ENCODE data around the gene PAWR. TPM values are rescaled to one million over a fixed set of nuclear protein-coding genes. Genes with fewer than 3 reads are reported as not detected.

The PAWR gene
- total RNA-seq, 1 experiment from 2014 or later, result 106 TPM

DNA sequence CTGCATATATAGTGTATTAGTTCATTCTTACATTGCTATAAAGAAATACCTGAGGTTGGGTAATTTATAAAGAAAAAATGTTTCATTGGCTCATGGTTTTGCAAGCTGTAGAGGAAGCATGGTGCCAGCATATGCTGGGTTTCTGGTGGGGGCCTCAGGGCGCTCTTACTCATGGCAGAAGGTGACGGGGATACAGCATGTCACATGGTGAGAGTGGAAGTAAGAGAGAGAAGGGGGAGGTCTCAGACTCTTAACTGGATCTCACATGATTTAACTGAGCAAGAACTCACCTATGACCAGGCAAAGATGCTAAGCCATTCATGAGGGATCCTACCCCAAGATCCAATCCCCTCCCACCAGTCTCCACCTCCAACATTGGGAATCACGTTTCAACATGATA is 15.9 kb upstream of the PAWR start:
- ChIA-PET POLR2A (no interaction called here), CTCF (no interaction called here), RAD21 (ENCODE audit: low non-redundant PET in 1 of 2, low total read pairs in 2 of 2, uncharacterized antibody in 2 of 2, unreplicated experiment in 2 of 2) (no interaction called here)
- no peak for TF ChIP-seq POLR2AphosphoS5 (IDR thresholded peaks at IDR 0.05; ENCODE audit: low read depth, low read length)
- TF ChIP-seq EGR1 (IDR thresholded peaks at IDR 0.05; ENCODE audit: low read depth), result no peak
- no peak for TF ChIP-seq ELF1 (IDR thresholded peaks at IDR 0.05; ENCODE audit: borderline replicate concordance, low read depth)
- TF ChIP-seq, protein P1, sequence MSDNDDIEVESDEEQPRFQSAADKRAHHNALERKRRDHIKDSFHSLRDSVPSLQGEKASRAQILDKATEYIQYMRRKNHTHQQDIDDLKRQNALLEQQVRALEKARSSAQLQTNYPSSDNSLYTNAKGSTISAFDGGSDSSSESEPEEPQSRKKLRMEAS (IDR thresholded peaks at IDR 0.05), result no peak
- no peak for TF ChIP-seq JUND (IDR thresholded peaks at IDR 0.05)
- TF ChIP-seq, protein P2, sequence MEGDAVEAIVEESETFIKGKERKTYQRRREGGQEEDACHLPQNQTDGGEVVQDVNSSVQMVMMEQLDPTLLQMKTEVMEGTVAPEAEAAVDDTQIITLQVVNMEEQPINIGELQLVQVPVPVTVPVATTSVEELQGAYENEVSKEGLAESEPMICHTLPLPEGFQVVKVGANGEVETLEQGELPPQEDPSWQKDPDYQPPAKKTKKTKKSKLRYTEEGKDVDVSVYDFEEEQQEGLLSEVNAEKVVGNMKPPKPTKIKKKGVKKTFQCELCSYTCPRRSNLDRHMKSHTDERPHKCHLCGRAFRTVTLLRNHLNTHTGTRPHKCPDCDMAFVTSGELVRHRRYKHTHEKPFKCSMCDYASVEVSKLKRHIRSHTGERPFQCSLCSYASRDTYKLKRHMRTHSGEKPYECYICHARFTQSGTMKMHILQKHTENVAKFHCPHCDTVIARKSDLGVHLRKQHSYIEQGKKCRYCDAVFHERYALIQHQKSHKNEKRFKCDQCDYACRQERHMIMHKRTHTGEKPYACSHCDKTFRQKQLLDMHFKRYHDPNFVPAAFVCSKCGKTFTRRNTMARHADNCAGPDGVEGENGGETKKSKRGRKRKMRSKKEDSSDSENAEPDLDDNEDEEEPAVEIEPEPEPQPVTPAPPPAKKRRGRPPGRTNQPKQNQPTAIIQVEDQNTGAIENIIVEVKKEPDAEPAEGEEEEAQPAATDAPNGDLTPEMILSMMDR (IDR thresholded peaks at IDR 0.05 in 2 of 3, conservative IDR thresholded peaks at IDR 0.05 in 1 of 3; ENCODE audit: borderline replicate concordance in 1 of 3, insufficient read depth in 1 of 3, low read depth in 2 of 3, low read length in 2 of 3), result no peak
- no peak for TF ChIP-seq SP1 (IDR thresholded peaks at IDR 0.05; ENCODE audit: low read depth)
- no peak for TF ChIP-seq CEBPB (IDR thresholded peaks at IDR 0.05; ENCODE audit: low read depth)
- no peak for TF ChIP-seq TCF7L2 (IDR thresholded peaks at IDR 0.05; ENCODE audit: borderline replicate concordance, extremely low read depth, insufficient read depth, insufficient read length)
- no peak for TF ChIP-seq ZNF274 (IDR thresholded peaks at IDR 0.05; ENCODE audit: low read depth, low read length)
- TF ChIP-seq POLR2A (IDR thresholded peaks at IDR 0.05; ENCODE audit: borderline replicate concordance, extremely low read depth, insufficient read depth, insufficient read length), result no peak
- no peaks in the 10 kb centered on the region for H3K9me3 ChIP-seq (ENCODE audit: control insufficient read depth in 1 of 2, insufficient read depth in 1 of 2, low read depth in 1 of 2, low read length in 2 of 2)
- no peak overlapping the region for H3K4me3 ChIP-seq (replicated peaks in 1 of 2; ENCODE audit: low read depth in 1 of 2, low read length in 2 of 2)
- intact Hi-C loops (cut with micrococcal nuclease), result no loop called here
- DNase-seq (ENCODE audit: low read depth, low spot score) (no peak), ATAC-seq (no peak)
- no peak overlapping the region for H3K27ac ChIP-seq (ENCODE audit: low read depth, low read length)
- H3K9ac ChIP-seq (ENCODE audit: low read length), result no peak overlapping the region
- BruUV-seq (replicated peaks), result no TSS peak
- H3K27me3 ChIP-seq (ENCODE audit: insufficient read depth, low read length), result no peaks in the 10 kb centered on the region
- H3K4me2 ChIP-seq (ENCODE audit: low read length), result no peak overlapping the region
- no peak overlapping the region for H2AFZ ChIP-seq (ENCODE audit: low read depth, low read length, poor library complexity, severe bottlenecking)
- H3K4me1 ChIP-seq (ENCODE audit: control insufficient read depth in 1 of 2, insufficient read depth in 2 of 2, low read length in 2 of 2), result no peaks in the 10 kb centered on the region
- no peaks in the 10 kb centered on the region for H4K20me1 ChIP-seq (ENCODE audit: insufficient read depth)
- no peaks in the 10 kb centered on the region for H3K36me3 ChIP-seq (ENCODE audit: control insufficient read depth in 1 of 2, insufficient read depth in 2 of 2, low read length in 2 of 2)
- no peaks in the 10 kb centered on the region for H3K79me2 ChIP-seq (ENCODE audit: insufficient read depth, low read length)
- no peaks in the 10 kb centered on the region for H3K9me2 ChIP-seq (ENCODE audit: insufficient read depth)
